ENCODE data around the gene F10. TPM values are rescaled to one million over a fixed set of nuclear protein-coding genes. Genes with fewer than 3 reads are reported as not detected.

Gene F10
- total RNA-seq, 6 donors from 2014 or later: 5.3 to 25.0 (median 8.8) TPM

DNA sequence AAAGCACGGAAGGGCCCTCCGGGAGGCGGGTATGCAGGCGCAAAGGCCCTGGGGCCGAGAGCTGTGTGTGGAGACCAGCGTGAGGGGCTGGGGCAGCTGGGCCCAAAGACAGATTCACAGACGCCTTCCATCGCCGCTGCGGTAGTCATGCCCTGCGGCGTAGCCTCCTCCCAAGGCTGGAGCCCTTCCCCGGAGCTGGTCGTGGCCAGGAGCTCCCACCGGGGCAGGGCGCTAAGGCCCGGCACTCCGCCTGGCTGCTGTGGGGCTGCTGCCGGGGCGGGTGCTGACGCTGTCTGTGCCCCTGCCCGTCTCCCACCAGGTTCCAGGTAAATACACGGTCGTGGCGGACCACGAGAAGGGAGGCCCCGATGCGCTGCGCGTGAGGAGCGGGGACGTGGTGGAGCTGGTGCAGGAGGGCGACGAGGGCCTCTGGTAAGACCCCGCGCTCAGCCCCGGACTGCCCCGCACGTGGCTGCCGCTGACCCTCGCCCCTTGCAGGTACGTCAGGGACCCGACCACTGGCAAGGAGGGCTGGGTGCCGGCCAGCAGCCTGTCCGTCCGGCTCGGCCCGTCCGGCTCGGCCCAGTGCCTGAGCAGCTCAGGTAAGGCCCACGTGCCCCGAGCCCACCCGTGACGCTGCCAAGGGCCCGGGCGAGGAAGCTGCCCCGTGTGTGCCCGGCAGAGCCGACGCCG, 26.4 kb upstream of the F10 start:
- peak in 1 of 2 donors; percentile 12 for ATAC-seq (ENCODE audit: low FRiP score in 2 of 2)

DNA sequence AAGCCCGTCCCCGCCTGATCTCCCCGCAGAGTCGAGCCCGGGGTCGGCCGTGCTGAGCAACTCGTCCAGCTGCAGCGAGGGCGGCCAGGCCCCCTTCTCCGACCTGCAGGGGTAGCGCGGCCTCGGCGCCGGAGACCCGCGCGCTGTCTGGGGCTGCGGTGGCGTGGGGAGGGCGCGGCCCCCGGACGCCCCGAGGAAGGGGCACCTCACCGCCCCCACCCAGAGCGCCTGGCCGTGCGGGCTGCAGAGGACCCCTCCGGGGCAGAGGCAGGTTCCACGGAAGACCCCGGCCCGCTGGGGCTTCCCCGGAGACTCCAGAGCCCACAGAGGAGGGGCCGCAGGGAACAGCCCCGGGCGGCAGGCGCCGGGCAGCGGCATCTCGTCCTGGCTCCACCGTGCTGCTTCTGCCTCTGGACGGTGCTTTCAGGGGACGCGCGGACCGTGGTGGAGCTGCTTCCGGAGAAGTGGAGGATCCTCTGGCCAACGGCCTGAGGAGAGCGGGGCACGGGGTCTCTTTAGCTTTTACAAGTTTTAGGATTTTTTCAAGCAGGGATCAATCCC, 25.8 kb upstream of the F10 start:
- DNase-seq (no peak), ATAC-seq (ENCODE audit: low FRiP score in 2 of 2) (no peak)
- H3K36me3 ChIP-seq: peaks cover 0 to 10% (median 4%) of the 10 kb centered on the region in 4 donors
- H3K4me1 ChIP-seq: no peaks in the 10 kb centered on the region
- no peaks in the 10 kb centered on the region for H3K27me3 ChIP-seq
- TF ChIP-seq POLR2AphosphoS5 (IDR thresholded peaks at IDR 0.05) (no peak), EP300 (IDR thresholded peaks at IDR 0.05) (no peak), POLR2A (IDR thresholded peaks at IDR 0.05) (no peak)
- TF ChIP-seq, protein P1, sequence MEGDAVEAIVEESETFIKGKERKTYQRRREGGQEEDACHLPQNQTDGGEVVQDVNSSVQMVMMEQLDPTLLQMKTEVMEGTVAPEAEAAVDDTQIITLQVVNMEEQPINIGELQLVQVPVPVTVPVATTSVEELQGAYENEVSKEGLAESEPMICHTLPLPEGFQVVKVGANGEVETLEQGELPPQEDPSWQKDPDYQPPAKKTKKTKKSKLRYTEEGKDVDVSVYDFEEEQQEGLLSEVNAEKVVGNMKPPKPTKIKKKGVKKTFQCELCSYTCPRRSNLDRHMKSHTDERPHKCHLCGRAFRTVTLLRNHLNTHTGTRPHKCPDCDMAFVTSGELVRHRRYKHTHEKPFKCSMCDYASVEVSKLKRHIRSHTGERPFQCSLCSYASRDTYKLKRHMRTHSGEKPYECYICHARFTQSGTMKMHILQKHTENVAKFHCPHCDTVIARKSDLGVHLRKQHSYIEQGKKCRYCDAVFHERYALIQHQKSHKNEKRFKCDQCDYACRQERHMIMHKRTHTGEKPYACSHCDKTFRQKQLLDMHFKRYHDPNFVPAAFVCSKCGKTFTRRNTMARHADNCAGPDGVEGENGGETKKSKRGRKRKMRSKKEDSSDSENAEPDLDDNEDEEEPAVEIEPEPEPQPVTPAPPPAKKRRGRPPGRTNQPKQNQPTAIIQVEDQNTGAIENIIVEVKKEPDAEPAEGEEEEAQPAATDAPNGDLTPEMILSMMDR (IDR thresholded peaks at IDR 0.05): no peak
- H3K4me3 ChIP-seq: no peak overlapping the region
- H3K9me3 ChIP-seq: no peaks in the 10 kb centered on the region
- no peak overlapping the region for H3K27ac ChIP-seq
- 93 to 95% methylated on average over 15 to 35 of the region's 52 CpGs for WGBS, 2 donors

More for the DNA sequence above, 26.4 kb upstream of the F10 start:
- DNase-seq: peak in 1 of 2 donors; percentile 86
- Histone ChIP-seq H3K4me3 (no peak overlapping the region), H3K27me3 (no peaks in the 10 kb centered on the region), H3K27ac (no peak overlapping the region), H3K4me1 (no peaks in the 10 kb centered on the region), H3K36me3 (peaks cover 0 to 13% (median 4%) of the 10 kb centered on the region in 4 donors), H3K9me3 (no peaks in the 10 kb centered on the region)
- WGBS, 2 donors: 96% methylated on average over 35 to 46 of the region's 61 CpGs
- TF ChIP-seq POLR2AphosphoS5 (IDR thresholded peaks at IDR 0.05): no peak
- no peak for TF ChIP-seq EP300 (IDR thresholded peaks at IDR 0.05)
- TF ChIP-seq, protein P1 (IDR thresholded peaks at IDR 0.05): no peak
- TF ChIP-seq POLR2A (IDR thresholded peaks at IDR 0.05): no peak

DNA sequence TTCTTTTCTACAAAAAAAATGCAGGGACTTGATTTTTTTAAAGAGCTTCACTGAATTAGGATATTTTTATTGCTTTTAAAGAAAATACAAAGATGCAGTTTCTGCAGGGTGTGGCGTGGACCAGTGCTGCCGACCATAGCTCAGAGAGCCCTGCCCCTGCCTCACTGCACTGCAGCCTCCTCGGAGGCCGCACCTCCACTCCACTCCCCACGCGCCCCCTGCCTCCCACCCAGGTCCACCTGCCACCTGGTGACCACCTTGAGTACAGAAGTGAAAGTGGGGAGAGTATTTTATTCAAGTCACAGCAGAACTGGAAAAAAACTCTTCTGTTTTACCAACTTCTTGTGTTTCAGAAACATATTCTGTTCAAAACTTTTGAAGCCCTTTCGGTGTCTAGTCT, 24.9 kb upstream of the F10 start:
- no peak for TF ChIP-seq POLR2A (IDR thresholded peaks at IDR 0.05)
- TF ChIP-seq, protein P1 (IDR thresholded peaks at IDR 0.05): no peak
- TF ChIP-seq EP300 (IDR thresholded peaks at IDR 0.05): no peak
- TF ChIP-seq POLR2AphosphoS5 (IDR thresholded peaks at IDR 0.05): no peak

DNA sequence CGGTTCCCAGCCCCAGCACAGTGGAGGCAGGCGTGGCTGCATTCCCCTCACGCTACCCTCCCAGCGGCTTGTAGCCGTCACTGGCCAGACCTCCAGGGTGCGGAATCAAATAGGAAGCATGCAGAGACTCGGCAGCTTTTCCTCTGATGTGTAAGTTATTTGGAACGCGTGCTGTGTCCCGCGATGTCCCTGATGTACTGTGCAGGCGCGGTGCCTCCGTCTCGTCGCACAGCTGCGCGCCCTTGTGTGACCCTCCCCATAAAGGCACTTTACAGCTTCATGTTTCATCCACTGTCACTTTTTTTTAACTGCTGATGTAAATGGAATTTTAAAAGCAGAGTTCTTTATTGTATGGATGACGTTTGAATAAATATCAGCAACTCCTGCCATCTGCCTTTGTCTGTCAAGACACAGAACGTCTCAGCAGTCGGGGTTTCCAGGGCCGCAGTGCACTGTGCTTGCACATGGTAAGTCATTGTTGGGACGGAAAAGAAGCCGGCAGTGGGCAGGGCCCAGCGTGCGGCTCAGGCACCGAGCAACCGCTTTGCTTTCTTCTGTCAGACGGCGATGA, 24.4 kb upstream of the F10 start:
- Histone ChIP-seq H3K36me3 (peaks cover 0 to 9% (median 4%) of the 10 kb centered on the region in 4 donors), H3K4me1 (no peaks in the 10 kb centered on the region), H3K4me3 (no peak overlapping the region), H3K27me3 (no peaks in the 10 kb centered on the region), H3K9me3 (no peaks in the 10 kb centered on the region), H3K27ac (no peak overlapping the region)
- WGBS, 2 donors: 81 to 89% methylated on average over 28 to 30 of the region's 30 CpGs
- peak in 1 of 2 donors; percentile 59 for ATAC-seq (ENCODE audit: low FRiP score in 2 of 2)
- TF ChIP-seq, protein P1 (IDR thresholded peaks at IDR 0.05): no peak
- TF ChIP-seq POLR2AphosphoS5 (IDR thresholded peaks at IDR 0.05): peak in 1 of 2 donors; percentile 8
- peak in 1 of 2 donors; percentile 66 for DNase-seq

More for the DNA sequence above, 24.9 kb upstream of the F10 start:
- no peak overlapping the region for H3K27ac ChIP-seq
- no peak for DNase-seq
- no peak for ATAC-seq (ENCODE audit: low FRiP score in 2 of 2)
- H3K36me3 ChIP-seq: peaks cover 0 to 9% (median 4%) of the 10 kb centered on the region in 4 donors
- H3K4me3 ChIP-seq: no peak overlapping the region
- no peaks in the 10 kb centered on the region for H3K4me1 ChIP-seq
- no peaks in the 10 kb centered on the region for H3K27me3 ChIP-seq
- 87 to 94% methylated on average over 7 of the region's 7 CpGs for WGBS, 2 donors
- H3K9me3 ChIP-seq: no peaks in the 10 kb centered on the region
